Measurements from ENCODE around the gene RNF121. TPM values are rescaled to one million over a fixed set of nuclear protein-coding genes. Genes with fewer than 3 reads are reported as not detected.

The RNF121 gene
- total RNA-seq, 1 donor from 2014 or later = 51.3 TPM

- Mint-ChIP-seq H3K27ac (peak overlapping the region; percentile 74), H3K9me3 (no peaks in the 10 kb centered on the region), H3K4me1 (ENCODE audit: low read depth) (peaks cover 37% of the 10 kb centered on the region), H3K36me3 (ENCODE audit: low read depth) (peaks cover 71% of the 10 kb centered on the region), H3K4me3 (ENCODE audit: low read depth) (peak overlapping the region; percentile 22), H3K27me3 (ENCODE audit: low read depth) (no peaks in the 10 kb centered on the region)
- intact Hi-C loops (cut with micrococcal nuclease) = loop anchor here (1.0 kb wide), 1 partner anchor 14 kb away; the partner anchor contains the start of gene XNDC1N
- DNase-seq (ENCODE audit: low spot score) = no peak
Measured at GRCh38 chr11:71914617-71915189, 14.1 kb upstream of the RNF121 start.

GRCh38 chr11:71917646-71918140 lies 11.2 kb upstream of the RNF121 start:
- no peaks in the 10 kb centered on the region for H3K27me3 Mint-ChIP-seq (ENCODE audit: low read depth)
- no peak overlapping the region for H3K27ac Mint-ChIP-seq
- no peaks in the 10 kb centered on the region for H3K9me3 Mint-ChIP-seq
- peaks cover 23% of the 10 kb centered on the region for H3K4me1 Mint-ChIP-seq (ENCODE audit: low read depth)
- DNase-seq (ENCODE audit: low spot score) = no peak
- intact Hi-C loops (cut with micrococcal nuclease) = no loop called here
- H3K4me3 Mint-ChIP-seq (ENCODE audit: low read depth) = no peak overlapping the region
- H3K36me3 Mint-ChIP-seq (ENCODE audit: low read depth) = peaks cover 58% of the 10 kb centered on the region

GRCh38 chr11:71927820-71928736 lies 768 bp upstream of the RNF121 start, which contains the start of gene XNDC1N:
Gene XNDC1N, minus strand, starts transcription at chr11:71928594. Its CDS starts 5,241 bp downstream, at chr11:71923353.
- Mint-ChIP-seq H3K36me3 (ENCODE audit: low read depth) (peaks cover 18% of the 10 kb centered on the region), H3K27me3 (ENCODE audit: low read depth) (no peaks in the 10 kb centered on the region), H3K4me3 (ENCODE audit: low read depth) (peak within 1 kb of the TSS; percentile 91), H3K27ac (peak within 1 kb of the TSS; percentile 99), H3K9me3 (no peaks in the 10 kb centered on the region), H3K4me1 (ENCODE audit: low read depth) (peaks cover 28% of the 10 kb centered on the region)
- intact Hi-C loops (cut with micrococcal nuclease) = loop anchor here (1.0 to 2.0 kb wide), 3 partner anchors 14 to 153 kb away; partner anchors contain the start of genes LRRC51 and NUMA1
- peak; percentile 64 for DNase-seq (ENCODE audit: low spot score)

DNA sequence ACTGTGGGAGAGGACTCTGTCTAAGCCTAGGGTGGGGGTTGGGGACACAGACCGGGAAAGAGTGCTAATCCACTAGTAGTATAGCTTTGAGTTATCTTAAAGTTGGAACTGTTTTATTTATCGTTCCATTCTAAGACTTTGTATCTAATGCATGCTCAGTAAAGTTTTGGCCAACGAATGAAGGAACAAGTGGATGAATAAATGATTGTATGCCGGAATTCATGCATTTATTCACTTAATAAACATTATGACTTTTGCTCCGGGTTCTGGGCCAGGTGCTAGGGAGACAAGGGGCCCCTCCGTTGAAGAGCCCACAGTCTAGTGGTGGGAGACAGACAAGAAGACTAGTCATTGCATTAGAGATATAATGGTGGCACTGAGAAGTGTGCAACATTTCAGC lies 645 bp downstream of the RNF121 start:
- Mint-ChIP-seq H3K9me3 (no peaks in the 10 kb centered on the region), H3K4me3 (ENCODE audit: low read depth) (peak overlapping the region; percentile 91), H3K27me3 (ENCODE audit: low read depth) (no peaks in the 10 kb centered on the region), H3K27ac (peak overlapping the region; percentile 99), H3K36me3 (ENCODE audit: low read depth) (peaks cover 18% of the 10 kb centered on the region), H3K4me1 (ENCODE audit: low read depth) (peaks cover 38% of the 10 kb centered on the region)
- intact Hi-C loops (cut with micrococcal nuclease) = loop anchor here (2.0 kb wide), 1 partner anchor 151 kb away; the partner anchor contains the start of genes LRRC51 and NUMA1
- no peak for DNase-seq (ENCODE audit: low spot score)

GRCh38 chr11:71930556-71931244 lies 1.9 kb downstream of the RNF121 start:
- Mint-ChIP-seq H3K36me3 (ENCODE audit: low read depth) (peaks cover 10% of the 10 kb centered on the region), H3K27me3 (ENCODE audit: low read depth) (no peaks in the 10 kb centered on the region), H3K4me1 (ENCODE audit: low read depth) (peaks cover 43% of the 10 kb centered on the region), H3K9me3 (no peaks in the 10 kb centered on the region), H3K4me3 (ENCODE audit: low read depth) (peak overlapping the region; percentile 91), H3K27ac (peak overlapping the region; percentile 29)
- DNase-seq (ENCODE audit: low spot score) = no peak
- intact Hi-C loops (cut with micrococcal nuclease) = loop anchor here (1.0 kb wide), 1 partner anchor 16 kb away; no protein-coding TSS in a partner anchor

- Mint-ChIP-seq H3K27ac (peak overlapping the region; percentile 56), H3K9me3 (no peaks in the 10 kb centered on the region), H3K36me3 (ENCODE audit: low read depth) (peaks cover 10% of the 10 kb centered on the region), H3K27me3 (ENCODE audit: low read depth) (no peaks in the 10 kb centered on the region), H3K4me1 (ENCODE audit: low read depth) (peaks cover 43% of the 10 kb centered on the region), H3K4me3 (ENCODE audit: low read depth) (peak overlapping the region; percentile 91)
- intact Hi-C loops (cut with micrococcal nuclease) = loop anchor here (1.0 kb wide), 1 partner anchor 15 kb away; no protein-coding TSS in a partner anchor
- no peak for DNase-seq (ENCODE audit: low spot score)
Measured at GRCh38 chr11:71931245-71931602, 2.4 kb downstream of the RNF121 start.

- no peaks in the 10 kb centered on the region for H3K9me3 Mint-ChIP-seq
- H3K27me3 Mint-ChIP-seq (ENCODE audit: low read depth) = no peaks in the 10 kb centered on the region
- intact Hi-C loops (cut with micrococcal nuclease) = no loop called here
- peaks cover 47% of the 10 kb centered on the region for H3K4me1 Mint-ChIP-seq (ENCODE audit: low read depth)
- no peak for DNase-seq (ENCODE audit: low spot score)
- H3K36me3 Mint-ChIP-seq (ENCODE audit: low read depth) = peaks cover 14% of the 10 kb centered on the region
- no peak overlapping the region for H3K27ac Mint-ChIP-seq
- no peak overlapping the region for H3K4me3 Mint-ChIP-seq (ENCODE audit: low read depth)
Measured at GRCh38 chr11:71933141-71933933, 4.5 kb downstream of the RNF121 start.

- Mint-ChIP-seq H3K36me3 (ENCODE audit: low read depth) (peaks cover 18% of the 10 kb centered on the region), H3K9me3 (no peaks in the 10 kb centered on the region), H3K27ac (peak overlapping the region; percentile 12), H3K4me1 (ENCODE audit: low read depth) (peaks cover 47% of the 10 kb centered on the region), H3K27me3 (ENCODE audit: low read depth) (no peaks in the 10 kb centered on the region), H3K4me3 (ENCODE audit: low read depth) (no peak overlapping the region)
- intact Hi-C loops (cut with micrococcal nuclease) = no loop called here
- no peak for DNase-seq (ENCODE audit: low spot score)
Measured at GRCh38 chr11:71934213-71934612, 5.4 kb downstream of the RNF121 start.

GRCh38 chr11:71935338-71935925 lies 6.6 kb downstream of the RNF121 start:
- Mint-ChIP-seq H3K4me1 (ENCODE audit: low read depth) (peaks cover 36% of the 10 kb centered on the region), H3K36me3 (ENCODE audit: low read depth) (peaks cover 17% of the 10 kb centered on the region), H3K27me3 (ENCODE audit: low read depth) (no peaks in the 10 kb centered on the region), H3K4me3 (ENCODE audit: low read depth) (no peak overlapping the region), H3K27ac (no peak overlapping the region), H3K9me3 (no peaks in the 10 kb centered on the region)
- intact Hi-C loops (cut with micrococcal nuclease) = no loop called here
- DNase-seq (ENCODE audit: low spot score) = no peak

GRCh38 chr11:71936825-71937224 lies 8.0 kb downstream of the RNF121 start:
- Mint-ChIP-seq H3K27me3 (ENCODE audit: low read depth) (no peaks in the 10 kb centered on the region), H3K36me3 (ENCODE audit: low read depth) (peaks cover 17% of the 10 kb centered on the region), H3K4me3 (ENCODE audit: low read depth) (no peak overlapping the region), H3K27ac (no peak overlapping the region), H3K4me1 (ENCODE audit: low read depth) (peaks cover 23% of the 10 kb centered on the region), H3K9me3 (no peaks in the 10 kb centered on the region)
- intact Hi-C loops (cut with micrococcal nuclease) = no loop called here
- no peak for DNase-seq (ENCODE audit: low spot score)

GRCh38 chr11:71937826-71938225 lies 9.0 kb downstream of the RNF121 start:
- H3K27ac Mint-ChIP-seq = no peak overlapping the region
- no peak for DNase-seq (ENCODE audit: low spot score)
- H3K9me3 Mint-ChIP-seq = no peaks in the 10 kb centered on the region
- peaks cover 17% of the 10 kb centered on the region for H3K36me3 Mint-ChIP-seq (ENCODE audit: low read depth)
- no peaks in the 10 kb centered on the region for H3K27me3 Mint-ChIP-seq (ENCODE audit: low read depth)
- intact Hi-C loops (cut with micrococcal nuclease) = no loop called here
- H3K4me3 Mint-ChIP-seq (ENCODE audit: low read depth) = no peak overlapping the region
- H3K4me1 Mint-ChIP-seq (ENCODE audit: low read depth) = peaks cover 19% of the 10 kb centered on the region

All from activated T-helper 2 cell treated with anti-CD3 and anti-CD28 coated beads, Interferon-gamma antibody, Interleukin-2, Interleukin-4, amounts not matched to agents 10 μg/mL and 5 μg/mL and 100 μg/mL, durations not matched to agents 14 hours and 24 hours and 36 hours (primary cell).